ENCODE results near the gene TP53BP2.

DNA sequence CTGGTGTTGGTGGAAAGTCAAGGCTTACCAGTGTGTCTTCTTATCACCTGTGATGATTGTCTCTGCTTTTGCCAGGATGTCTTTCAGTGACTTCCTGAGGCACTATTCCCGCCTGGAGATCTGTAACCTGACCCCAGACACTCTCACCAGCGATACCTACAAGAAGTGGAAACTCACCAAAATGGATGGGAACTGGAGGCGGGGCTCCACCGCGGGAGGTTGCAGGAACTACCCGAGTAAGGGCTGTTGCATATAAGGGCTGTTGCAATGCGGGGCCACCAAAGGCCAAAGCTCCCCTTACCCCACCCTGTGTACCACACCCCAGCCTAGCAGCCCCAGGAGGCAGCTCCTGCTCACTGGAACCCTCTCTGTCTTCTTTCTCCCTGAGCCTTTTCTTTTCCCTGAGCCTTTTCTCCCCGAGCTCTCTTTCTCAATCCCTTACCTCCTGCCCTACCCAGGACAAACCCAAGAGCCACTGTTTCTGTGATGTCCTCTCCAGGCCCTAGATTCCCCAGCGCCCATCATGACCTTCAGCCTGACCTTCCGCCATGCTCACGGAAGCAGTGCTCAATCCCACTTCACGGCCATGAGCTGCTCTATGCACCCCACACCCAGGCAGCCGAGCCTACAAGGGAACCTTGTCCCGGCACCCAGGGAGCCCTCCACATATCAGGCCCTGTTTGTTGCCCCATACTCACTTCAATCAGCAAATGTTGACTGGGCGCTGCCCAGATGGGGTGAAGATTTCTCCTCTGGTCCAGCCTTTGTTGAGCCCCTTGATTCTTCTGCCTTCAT lies 92.8 kb downstream of the TP53BP2 start:
- TF ChIP-seq, protein P1, sequence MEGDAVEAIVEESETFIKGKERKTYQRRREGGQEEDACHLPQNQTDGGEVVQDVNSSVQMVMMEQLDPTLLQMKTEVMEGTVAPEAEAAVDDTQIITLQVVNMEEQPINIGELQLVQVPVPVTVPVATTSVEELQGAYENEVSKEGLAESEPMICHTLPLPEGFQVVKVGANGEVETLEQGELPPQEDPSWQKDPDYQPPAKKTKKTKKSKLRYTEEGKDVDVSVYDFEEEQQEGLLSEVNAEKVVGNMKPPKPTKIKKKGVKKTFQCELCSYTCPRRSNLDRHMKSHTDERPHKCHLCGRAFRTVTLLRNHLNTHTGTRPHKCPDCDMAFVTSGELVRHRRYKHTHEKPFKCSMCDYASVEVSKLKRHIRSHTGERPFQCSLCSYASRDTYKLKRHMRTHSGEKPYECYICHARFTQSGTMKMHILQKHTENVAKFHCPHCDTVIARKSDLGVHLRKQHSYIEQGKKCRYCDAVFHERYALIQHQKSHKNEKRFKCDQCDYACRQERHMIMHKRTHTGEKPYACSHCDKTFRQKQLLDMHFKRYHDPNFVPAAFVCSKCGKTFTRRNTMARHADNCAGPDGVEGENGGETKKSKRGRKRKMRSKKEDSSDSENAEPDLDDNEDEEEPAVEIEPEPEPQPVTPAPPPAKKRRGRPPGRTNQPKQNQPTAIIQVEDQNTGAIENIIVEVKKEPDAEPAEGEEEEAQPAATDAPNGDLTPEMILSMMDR (IDR thresholded peaks at IDR 0.05; ENCODE audit: poor library complexity), result no peak
- no peak for TF ChIP-seq EZH2 (IDR thresholded peaks at IDR 0.05; ENCODE audit: borderline replicate concordance)
